Adrenal gland (tissue), 5 donors: ENCODE results near the gene DCUN1D2.

ENCODE experiments used
- POLR2A ChIP-seq, 2 donors: fragments of 450-650 bp; IDR thresholded peaks; one replicate each; pipeline ENCODE4 v1.6.1; 2017; ENCODE audit warnings: antibody characterized with exemption in 2 of 2, mild to moderate bottlenecking in 2 of 2, moderate library complexity in 1 of 2
- TF ChIP-seq, protein P1 (sequence below), 6 experiments: fragments of 450-650 bp in 4 of 6; fragments of 200-600 bp in 2 of 6; sonication (generic) in 1 of 6; IDR thresholded peaks; 1 replicate in 5 of 6; 2 replicates in 1 of 6; pipeline versions ENCODE4 v1.5.1 to v1.8.0; 2016 to 2021; ENCODE audit warnings: antibody characterized with exemption in 6 of 6, mild to moderate bottlenecking in 2 of 6, moderate library complexity in 1 of 6
- donor health status: DM: no; HTN: no; CAD: no.

DNA sequence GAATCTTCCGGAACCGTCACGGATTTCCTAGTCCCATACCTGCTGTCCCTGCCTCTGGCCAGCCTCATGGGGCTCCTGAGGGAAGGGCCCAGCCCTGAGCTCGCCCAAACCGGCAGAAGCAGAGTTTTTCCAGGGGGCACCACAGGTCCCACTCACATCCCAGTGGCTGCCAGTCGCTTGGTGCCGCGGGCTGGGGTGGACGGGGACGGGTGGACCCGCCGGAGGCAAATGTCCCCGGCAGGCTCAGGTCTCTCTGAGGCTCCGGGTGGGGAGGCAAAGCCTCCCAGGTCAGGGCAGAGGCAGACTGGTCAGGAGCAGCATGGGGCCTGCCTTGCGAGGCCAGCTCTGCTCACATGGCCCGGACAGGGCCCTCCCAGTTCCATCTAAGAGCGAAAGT is 62.0 kb downstream of the DCUN1D2 start:
- TF ChIP-seq, protein P1, sequence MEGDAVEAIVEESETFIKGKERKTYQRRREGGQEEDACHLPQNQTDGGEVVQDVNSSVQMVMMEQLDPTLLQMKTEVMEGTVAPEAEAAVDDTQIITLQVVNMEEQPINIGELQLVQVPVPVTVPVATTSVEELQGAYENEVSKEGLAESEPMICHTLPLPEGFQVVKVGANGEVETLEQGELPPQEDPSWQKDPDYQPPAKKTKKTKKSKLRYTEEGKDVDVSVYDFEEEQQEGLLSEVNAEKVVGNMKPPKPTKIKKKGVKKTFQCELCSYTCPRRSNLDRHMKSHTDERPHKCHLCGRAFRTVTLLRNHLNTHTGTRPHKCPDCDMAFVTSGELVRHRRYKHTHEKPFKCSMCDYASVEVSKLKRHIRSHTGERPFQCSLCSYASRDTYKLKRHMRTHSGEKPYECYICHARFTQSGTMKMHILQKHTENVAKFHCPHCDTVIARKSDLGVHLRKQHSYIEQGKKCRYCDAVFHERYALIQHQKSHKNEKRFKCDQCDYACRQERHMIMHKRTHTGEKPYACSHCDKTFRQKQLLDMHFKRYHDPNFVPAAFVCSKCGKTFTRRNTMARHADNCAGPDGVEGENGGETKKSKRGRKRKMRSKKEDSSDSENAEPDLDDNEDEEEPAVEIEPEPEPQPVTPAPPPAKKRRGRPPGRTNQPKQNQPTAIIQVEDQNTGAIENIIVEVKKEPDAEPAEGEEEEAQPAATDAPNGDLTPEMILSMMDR (IDR thresholded peaks at IDR 0.05), result no peak
- TF ChIP-seq POLR2A (IDR thresholded peaks at IDR 0.05), result no peak
